H1 (cell line): ENCODE results near the gene TOMM40L. TPM values are rescaled to one million over a fixed set of nuclear protein-coding genes. Genes with fewer than 3 reads are reported as not detected.

Experiments used
- KDM1A ChIP-seq: fragments of 200-600, 300-600 bp; sonication (generic); IDR thresholded peaks from 2 replicates; pipeline ENCODE4 v1.7.1; 2016; ENCODE audit warnings: mild to moderate bottlenecking, low read length, borderline replicate concordance
- KDM5A ChIP-seq: fragments of 200-600 bp; IDR thresholded peaks from 2 replicates; pipeline ENCODE4 v1.7.1; 2012; ENCODE audit warnings: mild to moderate bottlenecking, low read length, inconsistent platforms, mixed read lengths
- RFX5 ChIP-seq: IDR thresholded peaks from 2 replicates; pipeline ENCODE4 v1.6.1; 2011; ENCODE audit warnings: low read depth, low read length, improper control_type of control experiment, borderline replicate concordance
- SP4 ChIP-seq: IDR thresholded peaks from 2 replicates; pipeline ENCODE4 v1.6.1; 2012; ENCODE audit warnings: low read length, inconsistent platforms
- TCF12 ChIP-seq: IDR thresholded peaks from 2 replicates; pipeline ENCODE4 v1.6.1; 2011; ENCODE audit warnings: low read depth, mild to moderate bottlenecking, low read length
- ZNF274 ChIP-seq: IDR thresholded peaks from 2 replicates; pipeline ENCODE4 v1.7.0; 2012; ENCODE audit warnings: low read length, borderline replicate concordance; ENCODE audit errors: extremely low read depth
- polyA plus RNA-seq, 7 experiments: library from polyadenylated mRNA; depleted of rRNA in 3 of 7; stranded (reverse) in 5 of 7; unstranded in 2 of 7; fragments of >200 nt in 5 of 7; fragments of 200-250 nt in 2 of 7; gene quantifications; 1 replicate in 5 of 7; 2 replicates in 1 of 7; 4 replicates in 1 of 7; pipeline versions ENCODE4 v1.2.1 to v1.2.3, GENCODE V29; 2011 to 2013; ENCODE audit warnings: missing spikeins in 2 of 7, mixed read lengths in 2 of 7
- total RNA-seq: library from RNA; stranded (reverse); fragmentation: NEBNext Ultra II Directional; extraction: Animal tissue kit (Norgen Biotek cat#: 25700); gene quantifications from 2 replicates; pipeline ENCODE4 v1.2.1, GENCODE V29; 2021

TOMM40L gene
- total and polyA plus RNA-seq, 2 of the 8 experiments (the other 6 are each of a cell fraction or from before 2014, with no cell fraction given), result 11.4 to 15.0 TPM

DNA sequence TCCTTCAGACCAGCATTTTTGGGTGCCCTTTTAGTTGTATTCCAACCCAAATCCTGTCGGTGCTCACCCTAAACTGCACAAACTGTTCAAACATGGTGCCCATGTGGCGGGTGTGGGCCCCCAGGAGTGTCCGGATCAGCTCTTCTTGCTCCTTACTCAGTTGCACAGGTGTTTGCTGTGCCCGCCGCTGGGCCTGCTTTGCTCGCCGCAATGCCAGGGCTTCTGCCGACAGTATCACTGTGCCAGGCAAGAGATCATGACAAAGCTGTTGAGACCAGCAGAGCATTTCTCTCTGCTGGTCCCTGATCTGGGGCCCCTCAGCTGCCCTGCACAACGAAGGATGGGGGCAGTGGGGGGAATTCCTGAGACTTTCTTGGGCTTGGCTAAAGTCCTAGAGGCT is 7.2 kb downstream of the TOMM40L start (continued):
- TF ChIP-seq SP4 (no peak), ZNF274 (no peak), KDM5A (no peak), KDM1A (no peak), TCF12 (no peak), RFX5 (no peak)
